Vagina (tissue), 2 donors: ENCODE data around the gene ENOX2.

Experiments used
- CTCF ChIP-seq, 3 experiments: fragments of 450-650 bp in 2 of 3; fragments of 200-600 bp in 1 of 3; sonication (generic) in 1 of 3; IDR thresholded peaks; one replicate each; pipeline ENCODE4 v1.5.1; 2017 to 2019; ENCODE audit warnings: antibody characterized with exemption in 3 of 3, mild to moderate bottlenecking in 2 of 3, moderate library complexity in 2 of 3
- POLR2A ChIP-seq, 2 donors: fragments of 450-650 bp; IDR thresholded peaks; one replicate each; pipeline ENCODE4 v1.6.1; 2017; ENCODE audit warnings: antibody characterized with exemption in 2 of 2, mild to moderate bottlenecking in 2 of 2, moderate library complexity in 2 of 2
- POLR2AphosphoS5 ChIP-seq, 2 donors: sonication (generic); formaldehyde crosslinking; IDR thresholded peaks; one replicate each; pipeline ENCODE4 v1.9.0; 2017; ENCODE audit warnings: antibody characterized with exemption in 2 of 2, mild to moderate bottlenecking in 2 of 2, low read depth in 1 of 2; ENCODE audit not compliant: insufficient read depth in 1 of 2

- TF ChIP-seq CTCF (IDR thresholded peaks at IDR 0.05) (no peak), POLR2A (IDR thresholded peaks at IDR 0.05) (no peak), POLR2AphosphoS5 (IDR thresholded peaks at IDR 0.05; ENCODE audit: insufficient read depth in 1 of 2, low read depth in 1 of 2) (no peak)
Observed at GRCh38 chrX:130652824-130653578, 250.0 kb downstream of the ENOX2 start.
